Thymus (tissue), 11 donors: ENCODE results near the gene CCR7. TPM values are rescaled to one million over a fixed set of nuclear protein-coding genes. Genes with fewer than 3 reads are reported as not detected.

ENCODE experiments used
- DNase-seq, 9 donors: peaks; one replicate each; pipeline ENCODE4 v3.0.0-alpha.2; 2013; ENCODE audit warnings: low spot score in 9 of 9, low read depth in 6 of 9, missing footprints in 1 of 9
- H3K27ac ChIP-seq, 2 donors: one replicate each; pipeline ENCODE4 v1.5.1; 2013; ENCODE audit warnings: control low read depth in 1 of 2, low read depth in 1 of 2, low read length in 1 of 2, mild to moderate bottlenecking in 1 of 2, moderate library complexity in 1 of 2
- H3K27me3 ChIP-seq, 2 donors: one replicate each; pipeline ENCODE4 v1.5.1; 2013; ENCODE audit warnings: low read length in 1 of 2; ENCODE audit not compliant: control insufficient read depth in 2 of 2, insufficient read depth in 1 of 2
- H3K36me3 ChIP-seq, 2 donors: one replicate each; pipeline ENCODE4 v1.5.1; 2013; ENCODE audit warnings: low read length in 1 of 2, mild to moderate bottlenecking in 1 of 2, moderate library complexity in 1 of 2; ENCODE audit not compliant: control insufficient read depth in 2 of 2, insufficient read depth in 2 of 2
- H3K4me1 ChIP-seq, 2 donors: one replicate each; pipeline ENCODE4 v1.5.1; 2013; ENCODE audit warnings: low read length in 2 of 2; ENCODE audit not compliant: control insufficient read depth in 2 of 2, insufficient read depth in 2 of 2
- H3K4me3 ChIP-seq, 2 donors: one replicate each; pipeline ENCODE4 v1.5.1; 2013; ENCODE audit warnings: low read length in 2 of 2, control low read depth in 1 of 2, mild to moderate bottlenecking in 1 of 2
- H3K9me3 ChIP-seq, 2 donors: one replicate each; pipeline ENCODE4 v1.5.1; 2013; ENCODE audit warnings: low read length in 1 of 2, mild to moderate bottlenecking in 1 of 2; ENCODE audit not compliant: control insufficient read depth in 2 of 2, insufficient read depth in 1 of 2
- WGBS: extraction: QIAGEN DNeasy Blood & Tissue Kit; methylation state at CpG from one replicate; pipeline ENCODE4 v1.1.7; 2013; 5-methylcytosine and 5-hydroxymethylcytosine counted together
- polyA plus RNA-seq: library from polyadenylated mRNA; stranded (reverse); fragments of 200-250 nt; gene quantifications from one replicate; pipeline ENCODE4 v1.2.3, GENCODE V29; 2013
- total RNA-seq: library from RNA; stranded (reverse); fragments of 120-200 nt; gene quantifications from one replicate; pipeline ENCODE4 v1.2.4, GENCODE V29; 2013
- donor health status: healthy.

The CCR7 gene
- total and polyA plus RNA-seq, 2 donors, result 60.3 to 102 TPM

- WGBS, result 98% methylated on average over 27 of the region's 27 CpGs
- no peaks in the 10 kb centered on the region for H3K27me3 ChIP-seq
- H3K36me3 ChIP-seq, result peaks cover 0 to 35% of the 10 kb centered on the region in 2 donors
- H3K27ac ChIP-seq, result peak overlapping the region; percentile 90 to 95
- peaks cover 0 to 5% of the 10 kb centered on the region in 2 donors for H3K9me3 ChIP-seq
- peaks cover 56 to 96% of the 10 kb centered on the region in 2 donors for H3K4me1 ChIP-seq
- no peak overlapping the region for H3K4me3 ChIP-seq
- peak in 1 of 9 donors; percentile 8 for DNase-seq
Measured at GRCh38 chr17:40554646-40555295, 10.5 kb downstream of the CCR7 start.

GRCh38 chr17:40553694-40554534 lies 11.4 kb downstream of the CCR7 start:
- Histone ChIP-seq H3K27ac (peak overlapping the region; percentile 90 to 95), H3K36me3 (peaks cover 0 to 35% of the 10 kb centered on the region in 2 donors), H3K4me1 (peaks cover 62 to 96% of the 10 kb centered on the region in 2 donors), H3K4me3 (peak overlapping the region in 1 of 2 donors; percentile 24), H3K27me3 (no peaks in the 10 kb centered on the region), H3K9me3 (peaks cover 0 to 5% of the 10 kb centered on the region in 2 donors)
- 21% methylated on average over 19 of the region's 19 CpGs for WGBS
- DNase-seq, result peak in 1 of 9 donors; percentile 70

GRCh38 chr17:40552806-40553693 lies 12.2 kb downstream of the CCR7 start:
- peaks cover 0 to 5% of the 10 kb centered on the region in 2 donors for H3K9me3 ChIP-seq
- no peak for DNase-seq
- peak overlapping the region; percentile 90 to 95 for H3K27ac ChIP-seq
- peaks cover 67 to 96% of the 10 kb centered on the region in 2 donors for H3K4me1 ChIP-seq
- peaks cover 0 to 26% of the 10 kb centered on the region in 2 donors for H3K36me3 ChIP-seq
- H3K27me3 ChIP-seq, result no peaks in the 10 kb centered on the region
- WGBS, result 73% methylated on average over 12 of the region's 12 CpGs
- no peak overlapping the region for H3K4me3 ChIP-seq

- H3K9me3 ChIP-seq, result peaks cover 0 to 5% of the 10 kb centered on the region in 2 donors
- no peaks in the 10 kb centered on the region for H3K27me3 ChIP-seq
- H3K4me3 ChIP-seq, result no peak overlapping the region
- peak overlapping the region; percentile 3 to 25 for H3K27ac ChIP-seq
- DNase-seq, result no peak
- 97% methylated on average over 32 of the region's 32 CpGs for WGBS
- peaks cover 67 to 96% of the 10 kb centered on the region in 2 donors for H3K4me1 ChIP-seq
- H3K36me3 ChIP-seq, result peaks cover 0 to 20% of the 10 kb centered on the region in 2 donors
Measured at GRCh38 chr17:40551879-40552768, 13.1 kb downstream of the CCR7 start.

- peaks cover 0 to 5% of the 10 kb centered on the region in 2 donors for H3K9me3 ChIP-seq
- 91% methylated on average over 6 of the region's 6 CpGs for WGBS
- peak overlapping the region in 1 of 2 donors; percentile 47 for H3K27ac ChIP-seq
- peaks cover 64 to 94% of the 10 kb centered on the region in 2 donors for H3K4me1 ChIP-seq
- no peak for DNase-seq
- no peak overlapping the region for H3K4me3 ChIP-seq
- no peaks in the 10 kb centered on the region for H3K27me3 ChIP-seq
- H3K36me3 ChIP-seq, result peaks cover 0 to 20% of the 10 kb centered on the region in 2 donors
Measured at GRCh38 chr17:40551091-40551878, 14.0 kb downstream of the CCR7 start.

DNA sequence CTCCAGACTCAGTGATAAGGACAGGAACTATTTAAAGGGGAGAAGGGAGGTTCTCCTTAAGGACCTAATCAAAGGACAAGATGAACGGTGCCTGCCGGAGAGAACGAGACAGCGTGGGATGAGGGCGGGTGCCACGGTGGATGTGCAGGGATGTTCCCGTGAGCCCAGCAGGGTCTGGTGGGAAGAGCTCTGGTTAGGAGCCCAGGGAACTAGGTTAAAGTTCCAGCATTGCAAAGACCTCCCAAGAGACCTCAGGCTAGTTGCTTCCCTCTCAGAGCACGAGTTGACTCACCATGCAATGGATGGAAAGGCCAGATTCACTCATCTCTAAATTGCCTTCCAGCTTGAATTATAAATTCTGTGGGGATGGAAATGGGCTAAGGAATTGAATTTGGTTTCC lies 14.7 kb downstream of the CCR7 start:
- H3K27ac ChIP-seq, result no peak overlapping the region
- 97% methylated on average over 8 of the region's 8 CpGs for WGBS
- no peaks in the 10 kb centered on the region for H3K27me3 ChIP-seq
- peaks cover 69 to 94% of the 10 kb centered on the region in 2 donors for H3K4me1 ChIP-seq
- H3K9me3 ChIP-seq, result peaks cover 0 to 5% of the 10 kb centered on the region in 2 donors
- no peak overlapping the region for H3K4me3 ChIP-seq
- no peak for DNase-seq
- peaks cover 0 to 20% of the 10 kb centered on the region in 2 donors for H3K36me3 ChIP-seq

GRCh38 chr17:40548982-40549685 lies 16.1 kb downstream of the CCR7 start:
- H3K4me1 ChIP-seq, result peaks cover 60 to 89% of the 10 kb centered on the region in 2 donors
- DNase-seq, result no peak
- WGBS, result 92% methylated on average over 9 of the region's 9 CpGs
- H3K9me3 ChIP-seq, result no peaks in the 10 kb centered on the region
- H3K27ac ChIP-seq, result peak overlapping the region; percentile 78 to 99
- H3K36me3 ChIP-seq, result peaks cover 0 to 10% of the 10 kb centered on the region in 2 donors
- no peak overlapping the region for H3K4me3 ChIP-seq
- no peaks in the 10 kb centered on the region for H3K27me3 ChIP-seq
